Mesodermal cell (in vitro differentiated cells): ENCODE data around the gene C1orf174.

Experiments used
- H3K27ac ChIP-seq: 2 replicates; pipeline ENCODE4 v1.7.0; 2013; ENCODE audit warnings: mild to moderate bottlenecking, low read depth, low read length, moderate library complexity; ENCODE audit not compliant: severe bottlenecking
- H3K36me3 ChIP-seq: 2 replicates; pipeline ENCODE4 v1.7.1; 2013; ENCODE audit warnings: mild to moderate bottlenecking, low read length, moderate library complexity; ENCODE audit not compliant: control insufficient read depth, insufficient read depth
- H3K4me1 ChIP-seq: one replicate; pipeline ENCODE4 v1.7.1; 2013; ENCODE audit warnings: mild to moderate bottlenecking, low read length; ENCODE audit not compliant: insufficient read depth, control insufficient read depth, poor library complexity, severe bottlenecking
- H3K4me3 ChIP-seq: 2 replicates; pipeline ENCODE4 v1.7.0; 2013; ENCODE audit warnings: low read length, control low read depth, mild to moderate bottlenecking; ENCODE audit not compliant: insufficient read depth, poor library complexity, severe bottlenecking; ENCODE audit errors: extremely low read depth
- H3K9me3 ChIP-seq: 2 replicates; pipeline ENCODE4 v1.7.1; 2013; ENCODE audit warnings: mild to moderate bottlenecking, low read length, moderate library complexity; ENCODE audit not compliant: control insufficient read depth
- WGBS, 2 experiments: methylation state at CpG; one replicate each; pipeline ENCODE4 v1.1.5; 2013; ENCODE audit warnings: missing lambda C conversion rate in 2 of 2; ENCODE audit not compliant: insufficient coverage in 2 of 2; 5-methylcytosine and 5-hydroxymethylcytosine counted together

The C1orf174 gene

GRCh38 chr1:3846541-3846940, 53.5 kb downstream of the C1orf174 start:
- Histone ChIP-seq H3K4me3 (no peak overlapping the region), H3K36me3 (peaks cover 61% of the 10 kb centered on the region), H3K27ac (no peak overlapping the region), H3K4me1 (no peaks in the 10 kb centered on the region), H3K9me3 (no peaks in the 10 kb centered on the region)
- 86% methylated on average over 1 of the region's 3 CpGs; no CpG with 5 or more reads in 1 of the 2 experiments for WGBS, 2 experiments

- WGBS, 2 experiments, result 91 to 100% methylated on average over 5 to 8 of the region's 9 CpGs
- Histone ChIP-seq H3K27ac (no peak overlapping the region), H3K36me3 (peaks cover 69% of the 10 kb centered on the region)
Measured at GRCh38 chr1:3842912-3843311, 57.2 kb downstream of the C1orf174 start.

GRCh38 chr1:3841491-3841890, 58.6 kb downstream of the C1orf174 start:
- no peak overlapping the region for H3K4me3 ChIP-seq
- H3K27ac ChIP-seq, result no peak overlapping the region
- 91 to 97% methylated on average over 5 to 7 of the region's 7 CpGs for WGBS, 2 experiments
- peaks cover 8% of the 10 kb centered on the region for H3K9me3 ChIP-seq
- H3K36me3 ChIP-seq, result peaks cover 71% of the 10 kb centered on the region
- H3K4me1 ChIP-seq, result no peaks in the 10 kb centered on the region

More at GRCh38 chr1:3842912-3843311, 57.2 kb downstream of the C1orf174 start:
- H3K4me3 ChIP-seq, result no peak overlapping the region
- no peaks in the 10 kb centered on the region for H3K4me1 ChIP-seq
- no peaks in the 10 kb centered on the region for H3K9me3 ChIP-seq
